Stimulated activated CD8-positive, alpha-beta memory T cell treated with anti-CD3 and anti-CD28 coated beads, Interleukin-7, amount 100 ng/mL, for 48 hours (primary cell): ENCODE measurements around the gene PRSS8.
A peak's percentile ranks its signal among the peaks of the same experiment; 100 is the strongest.
"Not testable (repeated sequence)": the region's sequence is repeated elsewhere in the genome, so short reads cannot be mapped to it uniquely, and the experiment has no call there.

Experiments
- DNase-seq, 2 donors: peaks; one replicate each; pipeline ENCODE4 v3.0.0-alpha.2; 2020; ENCODE audit warnings: low read depth in 1 of 2; ENCODE audit errors: extremely low read depth in 1 of 2

The PRSS8 gene

GRCh38 chr16:31108035-31108793, 27.3 kb downstream of the PRSS8 start, which contains the start of gene BCKDK:
Gene BCKDK, plus strand, starts transcription at chr16:31108386. Its CDS starts 838 bp downstream, at chr16:31109224.
- peak; percentile 64 to 73 for DNase-seq

- DNase-seq, result peak in 1 of 2 donors; percentile 52
These were observed 28.1 kb downstream of the PRSS8 start for GRCh38 chr16:31107465-31107867.

- no peak for DNase-seq
These were observed 28.7 kb downstream of the PRSS8 start for GRCh38 chr16:31106509-31107464.

GRCh38 chr16:31105677-31106213, 29.8 kb downstream of the PRSS8 start:
- DNase-seq, result peak; percentile 71 to 77

- not testable (repeated sequence) for DNase-seq
These were observed 34.5 kb downstream of the PRSS8 start for GRCh38 chr16:31100876-31101641.

GRCh38 chr16:31099860-31100638, 35.5 kb downstream of the PRSS8 start:
- no peak for DNase-seq

GRCh38 chr16:31094424-31095120, 41.0 kb downstream of the PRSS8 start, which contains the start of gene VKORC1:
Gene VKORC1, minus strand, starts transcription at chr16:31094797. Its CDS starts 68 bp downstream, at chr16:31094729.
- peak; percentile 86 to 92 for DNase-seq

- DNase-seq, result no peak
These were observed 41.5 kb downstream of the PRSS8 start for GRCh38 chr16:31094088-31094423.

GRCh38 chr16:31093132-31093703, 42.3 kb downstream of the PRSS8 start:
- DNase-seq, result no peak

- no peak for DNase-seq
These were observed 43.2 kb downstream of the PRSS8 start for GRCh38 chr16:31092330-31092729.

GRCh38 chr16:31090540-31090939, 45.0 kb downstream of the PRSS8 start:
- DNase-seq, result no peak

- no peak for DNase-seq
These were observed 46.3 kb downstream of the PRSS8 start for GRCh38 chr16:31089199-31089598.

GRCh38 chr16:31088459-31089183, 46.9 kb downstream of the PRSS8 start, which contains the start of gene PRSS53:
Gene PRSS53, minus strand, starts transcription at chr16:31088943. Its CDS starts 134 bp downstream, at chr16:31088809.
- no peak for DNase-seq

GRCh38 chr16:31087971-31088370, 47.6 kb downstream of the PRSS8 start:
- no peak for DNase-seq

- no peak for DNase-seq
These were observed 48.0 kb downstream of the PRSS8 start for GRCh38 chr16:31087481-31087880.

- no peak for DNase-seq
These were observed 49.0 kb downstream of the PRSS8 start for GRCh38 chr16:31086629-31086906.

GRCh38 chr16:31085873-31086628, 49.5 kb downstream of the PRSS8 start:
- no peak for DNase-seq

GRCh38 chr16:31085411-31085810, 50.1 kb downstream of the PRSS8 start:
- no peak for DNase-seq
